A549 (cell line): ENCODE data around the gene PSMB8. TPM values are rescaled to one million over a fixed set of nuclear protein-coding genes. Genes with fewer than 3 reads are reported as not detected.
"Not testable (repeated sequence)": the region's sequence is repeated elsewhere in the genome, so short reads cannot be mapped to it uniquely, and the experiment has no call there.

Experiments
- ATAC-seq, 2 experiments: fragments of 200-7000 bp in 1 of 2; fragments of >200 bp in 1 of 2; cut with Nextera tagmentation in 1 of 2; cut with Tn5 transposase in 1 of 2; 3 replicates each; pipeline versions ENCODE4 v1.8.0 to v1.9.1; 2018 to 2020; ENCODE audit warnings: mild to moderate bottlenecking in 1 of 2, moderate library complexity in 1 of 2
- CTCF ChIA-PET: fragments of 300-600 bp; sonication (Branson Sonifier 250); formaldehyde crosslinking; extraction: SDS; loops from one replicate; lab custom pipeline; 2021; ENCODE audit warnings: antibody characterized with exemption, inconsistent platforms; lab: Yijun Ruan, JAX
- POLR2A ChIA-PET: fragments of 350-600 bp; formaldehyde crosslinking; extraction: SDS; loops from one replicate; lab custom pipeline; 2021; ENCODE audit warnings: antibody characterized with exemption, inconsistent platforms; lab: Yijun Ruan, JAX
- DNase-seq, 2 experiments: peaks; one replicate each; pipeline versions ENCODE4 v3.0.0 to v3.0.0-alpha.2; 2011 to 2016; ENCODE audit warnings: low read depth in 1 of 2, low spot score in 1 of 2
- FAIRE-seq: peaks from 2 replicates; lab custom pipeline; 2011; peaks lifted over from hg19 to GRCh38; lab: Jason Lieb, UNC
- H3K27ac ChIP-seq, 2 experiments: fragments of >200 bp; sonication (Bioruptor Twin); formaldehyde crosslinking; 3 replicates each; pipeline ENCODE4 v1.5.1; 2016 to 2017
- H3K4me1 ChIP-seq: fragments of >200 bp; sonication (Bioruptor Twin); formaldehyde crosslinking; 3 replicates; pipeline ENCODE4 v1.6.1; 2016
- H3K4me2 ChIP-seq: fragments of >200 bp; sonication (Bioruptor Twin); formaldehyde crosslinking; 3 replicates; pipeline ENCODE4 v1.6.1; 2016
- H3K4me3 ChIP-seq: fragments of >200 bp; sonication (Bioruptor Twin); formaldehyde crosslinking; 3 replicates; pipeline ENCODE4 v1.5.1; 2016
- H3K9me3 ChIP-seq: fragments of >200 bp; sonication (Bioruptor Twin); formaldehyde crosslinking; 3 replicates; pipeline ENCODE4 v1.6.1; 2016
- BHLHE40 ChIP-seq: IDR thresholded peaks from 2 replicates; pipeline ENCODE4 v1.6.1; 2012; ENCODE audit warnings: low read depth, low read length, inconsistent platforms
- CBX2 ChIP-seq: fragments of 200-600 bp; sonication (generic); IDR thresholded peaks from 2 replicates; pipeline ENCODE4 v1.6.1; 2016; ENCODE audit warnings: low read depth, mild to moderate bottlenecking, borderline replicate concordance
- CEBPB ChIP-seq, 2 experiments: fragments of >200 bp in 1 of 2; sonication (Bioruptor Twin) in 1 of 2; formaldehyde crosslinking in 1 of 2; IDR thresholded peaks; 2 replicates each; pipeline ENCODE4 v1.6.1; 2012 to 2016
- CHD2 ChIP-seq: fragments of 150-350 bp; IDR thresholded peaks from 2 replicates; pipeline ENCODE4 v1.6.1; 2014; ENCODE audit warnings: low read length; ENCODE audit not compliant: partially characterized antibody
- CHD4 ChIP-seq: fragments of 200-600 bp; sonication (generic); IDR thresholded peaks from 2 replicates; pipeline ENCODE4 v1.6.1; 2016; ENCODE audit warnings: antibody characterized with exemption, mild to moderate bottlenecking, borderline replicate concordance
- EHF ChIP-seq: fragments of 250-450 bp; sonication (Bioruptor Pico); IDR thresholded peaks from 2 replicates; pipeline ENCODE4 v1.5.0; 2020; ENCODE audit warnings: mild to moderate bottlenecking
- EHMT2 ChIP-seq: fragments of 200-600 bp; sonication (generic); IDR thresholded peaks from 2 replicates; pipeline ENCODE4 v1.6.1; 2016; ENCODE audit warnings: antibody characterized with exemption, low read depth, mild to moderate bottlenecking, moderate library complexity
- GATA3 ChIP-seq: IDR thresholded peaks from 2 replicates; pipeline ENCODE4 v1.6.1; 2012; ENCODE audit warnings: borderline replicate concordance
- HDAC2 ChIP-seq: fragments of 200-600 bp; sonication (generic); IDR thresholded peaks from 2 replicates; pipeline ENCODE4 v1.6.1; 2016
- HOXB5 ChIP-seq: fragments of 250-450 bp; sonication (Bioruptor Pico); IDR thresholded peaks from 2 replicates; pipeline ENCODE4 v1.5.0; 2020; ENCODE audit warnings: mild to moderate bottlenecking, moderate library complexity
- KDM5A ChIP-seq: fragments of 200-600 bp; sonication (generic); IDR thresholded peaks from 2 replicates; pipeline ENCODE4 v1.6.1; 2016; ENCODE audit warnings: antibody characterized with exemption, mild to moderate bottlenecking
- MAFK ChIP-seq: fragments of 450-650 bp; IDR thresholded peaks from 2 replicates; pipeline ENCODE4 v1.6.1; 2014; ENCODE audit not compliant: partially characterized antibody
- MAZ ChIP-seq: fragments of 150-350 bp; IDR thresholded peaks from 2 replicates; pipeline ENCODE4 v1.6.1; 2014; ENCODE audit warnings: antibody characterized with exemption, low read depth, low read length, borderline replicate concordance
- MYC ChIP-seq: IDR thresholded peaks from 2 replicates; pipeline ENCODE4 v1.6.1; 2012; ENCODE audit warnings: mild to moderate bottlenecking, inconsistent platforms, low read length, improper control_type of control experiment, borderline replicate concordance
- NFE2L2 ChIP-seq: fragments of 150-350 bp; conservative IDR thresholded peaks from 2 replicates; pipeline ENCODE4 v1.6.1; 2014; ENCODE audit warnings: low read length
- NR3C1 ChIP-seq: fragments of >200 bp; sonication (Bioruptor Twin); formaldehyde crosslinking; IDR thresholded peaks from 3 replicates; pipeline ENCODE4 v1.6.1; 2017
- POLR2AphosphoS2 ChIP-seq: conservative IDR thresholded peaks from 2 replicates; pipeline ENCODE4 v1.6.1; 2012; ENCODE audit warnings: low read length, improper control_type of control experiment, inconsistent platforms
- RARB ChIP-seq: fragments of 250-450 bp; sonication (Bioruptor Pico); IDR thresholded peaks from 2 replicates; pipeline ENCODE4 v1.8.0; 2021; ENCODE audit warnings: mild to moderate bottlenecking, moderate library complexity
- RCOR1 ChIP-seq: fragments of 150-350 bp; IDR thresholded peaks from 2 replicates; pipeline ENCODE4 v1.6.1; 2014; ENCODE audit warnings: antibody characterized with exemption, low read length, low read depth
- RFX5 ChIP-seq: fragments of 450-650 bp; IDR thresholded peaks from 2 replicates; pipeline ENCODE4 v1.7.1; 2014; ENCODE audit warnings: antibody characterized with exemption, mild to moderate bottlenecking, moderate library complexity
- SMC3 ChIP-seq: fragments of >200 bp; sonication (Bioruptor Twin); formaldehyde crosslinking; IDR thresholded peaks from 3 replicates; pipeline ENCODE4 v1.6.1; 2018; ENCODE audit warnings: inconsistent platforms
- TP53 ChIP-seq: fragments of 250-450 bp; sonication (Bioruptor Pico); IDR thresholded peaks from 2 replicates; pipeline ENCODE4 v1.5.0; 2021; ENCODE audit warnings: mild to moderate bottlenecking, moderate library complexity
- WGBS: methylation state at CpG from one replicate; pipeline ENCODE4 v1.1.6; 2017; ENCODE audit errors: missing lambda C conversion rate; 5-methylcytosine and 5-hydroxymethylcytosine counted together
- polyA plus RNA-seq, 4 experiments: library from polyadenylated mRNA; depleted of rRNA in 3 of 4; stranded (reverse); fragments of >200 nt; fragmentation: RNase III in 1 of 4; extraction: RNeasy Plus Mini Kit Qiagen cat#74134 plus additional on column Dnase treatment in 1 of 4; gene quantifications; 2 replicates in 3 of 4; 3 replicates in 1 of 4; pipeline ENCODE4 v1.2.3, GENCODE V29; 2011 to 2017
- TF ChIP-seq, protein P1 (sequence below): fragments of 450-650 bp; IDR thresholded peaks from 2 replicates; pipeline ENCODE4 v1.6.1; 2014; ENCODE audit warnings: antibody characterized with exemption

PSMB8 gene
- polyA plus RNA-seq, 2 of the 4 experiments (the other 2 are of a cell fraction): 14.6 to 20.2 TPM

- TF ChIP-seq CHD2 (no peak), MAZ (no peak), RFX5 (no peak), TP53 (CRISPR knock-in tag) (no peak), HOXB5 (no peak), POLR2AphosphoS2 (no peak), CBX2 (no peak), SMC3 (no peak), CHD4 (no peak), EHMT2 (no peak)
- TF ChIP-seq, all 56 proteins: peak for 0
- ChIA-PET CTCF (interaction anchor here (0.6 to 0.8 kb wide), 2 partner anchors 13 to 30 kb away, joined by 3 read pairs; partner anchors contain the start of gene TAP2), POLR2A (no interaction called here)
- WGBS: 38% methylated on average over 1 of the region's 1 CpG
- Histone ChIP-seq H3K27ac (no peak overlapping the region), H3K4me3 (no peak overlapping the region), H3K9me3 (no peaks in the 10 kb centered on the region), H3K4me1 (no peaks in the 10 kb centered on the region), H3K4me2 (no peak overlapping the region)
- no peak for FAIRE-seq
- no peak for ATAC-seq
- DNase-seq: no peak
Measured at GRCh38 chr6:32809171-32809570, 34.7 kb downstream of the PSMB8 start.

- ChIA-PET CTCF (interaction anchor here (0.6 to 1.4 kb wide), 2 partner anchors 394 to 425 kb away, joined by 3 read pairs; no protein-coding TSS in a partner anchor), POLR2A (no interaction called here)
- Histone ChIP-seq H3K27ac (no peak overlapping the region), H3K9me3 (no peaks in the 10 kb centered on the region), H3K4me3 (no peak overlapping the region), H3K4me1 (no peaks in the 10 kb centered on the region), H3K4me2 (no peak overlapping the region)
- TF ChIP-seq KDM5A (no peak), RARB (CRISPR knock-in tag) (no peak), HOXB5 (no peak), MYC (no peak), RCOR1 (no peak), HDAC2 (no peak), MAFK (no peak), NR3C1 (no peak), CEBPB (IDR thresholded peaks at IDR 0.05) (no peak), CHD4 (no peak), EHF (CRISPR knock-in tag) (no peak), NFE2L2 (no peak), BHLHE40 (no peak), GATA3 (no peak), MAZ (no peak), EHMT2 (no peak)
- TF ChIP-seq, protein P1, sequence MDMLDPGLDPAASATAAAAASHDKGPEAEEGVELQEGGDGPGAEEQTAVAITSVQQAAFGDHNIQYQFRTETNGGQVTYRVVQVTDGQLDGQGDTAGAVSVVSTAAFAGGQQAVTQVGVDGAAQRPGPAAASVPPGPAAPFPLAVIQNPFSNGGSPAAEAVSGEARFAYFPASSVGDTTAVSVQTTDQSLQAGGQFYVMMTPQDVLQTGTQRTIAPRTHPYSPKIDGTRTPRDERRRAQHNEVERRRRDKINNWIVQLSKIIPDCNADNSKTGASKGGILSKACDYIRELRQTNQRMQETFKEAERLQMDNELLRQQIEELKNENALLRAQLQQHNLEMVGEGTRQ: no peak
- no peak for FAIRE-seq
- DNase-seq: no peak
- WGBS: 80% methylated on average over 1 of the region's 5 CpGs
- ATAC-seq: no peak
Measured at GRCh38 chr6:32807020-32807580, 36.7 kb downstream of the PSMB8 start.

DNA sequence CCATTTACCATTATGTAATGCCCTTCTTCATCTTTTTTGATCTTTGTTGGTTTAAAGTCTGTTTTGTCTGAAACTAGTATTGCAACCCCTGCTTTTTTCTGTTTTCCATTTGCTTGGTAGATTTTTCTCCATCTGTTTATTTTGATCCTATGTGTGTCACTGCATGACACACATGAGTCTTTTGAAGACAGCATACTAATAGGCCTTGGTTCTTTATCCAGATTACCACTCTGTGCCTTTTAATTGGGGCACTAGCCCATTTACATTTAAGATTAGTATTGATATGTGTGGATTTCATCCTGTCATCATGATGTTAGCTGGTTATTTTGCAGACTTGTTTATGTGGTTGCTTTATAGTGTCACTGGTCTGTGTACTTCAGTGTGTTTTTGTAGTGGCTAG, 38.4 kb downstream of the PSMB8 start:
- FAIRE-seq, DNase-seq, H3K4me3 ChIP-seq, H3K9me3 ChIP-seq, H3K4me1 ChIP-seq, ATAC-seq, H3K4me2 ChIP-seq, H3K27ac ChIP-seq, POLR2A ChIA-PET: not testable (repeated sequence)
- CTCF ChIA-PET: interaction anchor here (0.7 to 1.2 kb wide), 2 partner anchors 9 to 21 kb away, joined by 3 to 5 read pairs; no protein-coding TSS in a partner anchor
